ENCODE measurements around the gene TMC1.

- TF ChIP-seq CTCF (IDR thresholded peaks at IDR 0.05; ENCODE audit: low read depth, low read length) (no peak), MAX (IDR thresholded peaks at IDR 0.05; ENCODE audit: low read depth, low read length) (no peak), POLR2A (IDR thresholded peaks at IDR 0.05; ENCODE audit: extremely low read depth, insufficient read length) (no peak)
Observed at GRCh38 chr9:72873456-72873855, 352.0 kb downstream of the TMC1 start.

Data from NB4 (cell line).